Measurements from ENCODE around the gene MAP3K3.
A peak's percentile ranks its signal among the peaks of the same experiment; 100 is the strongest.

Gene MAP3K3

DNA sequence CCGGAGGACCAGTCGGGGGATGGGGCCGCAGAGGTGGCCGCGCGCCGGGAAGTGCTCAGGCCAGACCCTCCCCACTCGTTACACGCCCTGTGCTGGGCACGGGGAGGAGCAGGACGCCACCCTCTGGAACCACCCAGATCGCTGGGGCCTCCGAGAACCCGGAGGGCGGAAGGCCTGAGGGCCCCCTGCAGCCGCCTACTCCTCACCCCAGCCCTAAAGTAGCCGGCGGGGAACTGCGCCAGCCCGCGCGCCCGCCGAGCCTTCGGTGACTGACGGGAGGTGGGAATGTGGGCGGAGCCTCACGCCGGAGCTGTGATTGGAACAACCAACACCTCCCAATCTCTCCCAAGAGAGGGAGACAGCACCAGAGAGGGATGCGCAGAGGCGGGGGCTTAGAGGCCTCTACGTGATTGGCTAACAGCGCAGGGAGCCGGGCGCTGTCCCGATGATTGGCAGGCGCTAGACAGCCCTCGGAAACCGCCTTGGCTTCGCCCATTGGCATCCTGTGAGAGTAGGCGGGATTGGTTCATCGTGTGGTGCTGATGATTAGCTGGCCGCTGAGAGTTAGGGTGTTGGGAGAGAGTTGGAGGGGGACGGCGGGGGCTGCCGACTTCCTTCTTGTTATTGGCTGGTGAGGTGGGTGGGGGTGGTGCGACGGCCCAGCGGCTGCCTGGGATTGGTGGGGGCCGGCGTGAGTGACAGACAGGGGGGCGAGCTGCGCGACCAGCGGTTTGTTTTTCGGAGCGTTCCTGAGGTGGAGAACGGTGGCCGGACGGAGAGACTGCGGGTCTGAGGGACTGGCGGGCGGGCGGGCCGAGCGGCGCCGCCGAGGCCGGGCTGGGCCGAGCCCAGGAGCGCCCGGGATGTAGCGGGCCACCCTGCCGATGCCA is at the start of gene MAP3K3:
MAP3K3 (plus strand) TSS at position 734 of the 890 bp plus-strand sequence. CDS start 343 bp downstream, outside the sequence.
- DNase-seq, result peak; percentile 100

DNA sequence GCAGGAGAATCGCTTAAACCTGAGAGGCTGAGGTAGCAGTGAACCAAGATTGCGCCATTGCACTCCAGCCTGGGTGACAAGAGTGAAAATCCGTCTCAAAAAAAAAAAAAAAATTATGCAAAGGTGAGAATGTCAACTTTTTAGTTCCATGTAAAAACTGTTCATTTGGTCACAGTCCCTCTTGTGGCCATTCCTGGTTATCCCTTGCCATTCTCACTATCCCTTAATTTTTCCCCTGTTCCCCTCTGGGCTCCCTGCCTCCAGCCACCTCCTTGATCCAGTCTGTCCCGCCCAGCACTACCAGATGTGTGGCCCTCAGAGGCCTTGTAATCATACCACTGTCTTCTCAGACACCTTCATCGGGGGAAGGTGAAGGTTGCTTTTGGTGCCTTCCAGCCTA is 48.6 kb upstream of the MAP3K3 start:
- DNase-seq, result no peak

DNA sequence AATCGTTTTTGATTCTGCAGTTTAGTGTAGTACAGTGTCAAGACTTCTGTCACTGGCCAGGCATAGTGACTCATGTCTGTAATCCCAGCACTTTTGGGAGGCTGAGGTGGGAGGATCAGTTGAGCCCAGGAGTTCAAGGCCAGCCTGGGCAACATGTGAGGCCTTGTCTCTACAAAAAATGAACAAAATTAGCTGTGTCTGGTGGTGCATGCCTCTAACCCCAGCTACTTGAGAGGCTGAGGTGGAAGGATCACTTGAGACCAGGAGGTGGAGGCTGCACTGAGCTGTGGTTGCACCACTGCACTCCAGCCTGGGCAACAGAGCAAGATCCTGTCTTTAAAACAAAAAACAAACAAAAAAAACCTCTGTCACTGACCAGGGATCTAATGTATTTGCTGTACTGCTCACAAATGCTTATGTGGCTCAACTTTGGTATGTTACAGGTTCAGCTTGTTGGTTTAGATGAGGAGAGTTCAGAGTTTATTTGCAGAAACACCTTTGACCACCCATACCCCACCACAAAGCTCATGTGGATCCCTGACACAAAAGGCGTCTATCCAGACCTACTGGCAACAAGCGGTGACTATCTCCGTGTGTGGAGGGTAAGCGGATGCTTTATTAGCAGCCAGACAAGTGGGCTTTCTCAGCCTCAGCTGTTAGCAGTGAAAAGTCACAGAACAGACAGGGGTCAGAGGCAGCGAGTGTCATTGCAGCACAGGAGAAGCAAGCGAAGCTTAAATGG is 44.0 kb upstream of the MAP3K3 start:
- no peak for DNase-seq

DNA sequence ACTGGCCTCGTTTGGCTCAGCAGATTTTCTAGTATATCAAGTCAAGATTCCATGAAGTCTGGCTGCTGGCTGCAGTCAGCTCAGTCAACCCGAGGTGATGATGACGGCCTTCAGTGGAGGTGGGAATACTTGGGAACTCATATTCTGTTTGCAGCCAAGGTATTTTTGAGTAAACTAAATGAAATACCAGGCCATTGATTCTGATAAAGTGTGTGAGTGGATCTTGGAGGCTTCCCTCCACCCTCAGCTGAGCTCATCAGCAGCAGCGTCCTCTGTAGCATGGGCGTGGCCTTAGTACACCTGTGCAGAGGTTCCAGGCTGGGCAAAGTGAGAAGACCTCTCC is 43.5 kb upstream of the MAP3K3 start:
- DNase-seq, result no peak

DNA sequence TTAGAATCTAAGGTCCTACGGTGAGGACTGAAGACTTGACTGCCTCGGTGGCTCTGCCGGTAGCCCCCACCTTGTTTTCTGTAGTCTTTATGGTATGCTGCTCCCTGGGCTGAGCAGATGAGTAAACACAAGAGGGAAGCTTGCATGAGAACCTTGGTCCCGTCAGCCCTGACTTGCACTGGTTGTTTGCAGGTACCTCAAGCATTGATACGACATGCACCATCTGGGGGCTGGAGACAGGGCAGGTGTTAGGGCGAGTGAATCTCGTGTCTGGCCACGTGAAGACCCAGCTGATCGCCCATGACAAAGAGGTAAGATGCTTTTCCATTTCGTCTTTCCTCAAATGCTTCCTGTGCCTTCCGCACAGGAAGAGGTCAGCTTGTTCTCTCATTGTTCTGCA is 42.6 kb upstream of the MAP3K3 start:
- DNase-seq, result no peak

DNA sequence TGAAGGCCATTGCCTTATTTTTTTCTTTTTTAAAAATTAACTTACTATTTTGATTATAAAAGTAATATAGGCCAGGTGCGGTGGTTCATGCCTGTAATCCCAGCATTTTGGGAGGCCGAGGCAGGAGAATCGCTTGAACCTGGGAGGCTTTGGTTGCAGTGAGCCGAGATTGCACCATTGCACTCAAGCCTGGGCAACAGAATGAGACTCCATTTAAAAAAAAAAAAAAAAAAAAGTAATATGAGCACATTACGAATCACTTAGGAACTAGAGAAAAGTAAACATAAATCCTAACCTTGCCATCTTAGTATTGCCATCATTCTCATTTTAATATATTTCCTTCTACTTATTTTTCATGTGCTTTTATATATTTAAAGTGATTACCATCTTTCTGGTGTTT is 34.4 kb upstream of the MAP3K3 start:
- no peak for DNase-seq

DNA sequence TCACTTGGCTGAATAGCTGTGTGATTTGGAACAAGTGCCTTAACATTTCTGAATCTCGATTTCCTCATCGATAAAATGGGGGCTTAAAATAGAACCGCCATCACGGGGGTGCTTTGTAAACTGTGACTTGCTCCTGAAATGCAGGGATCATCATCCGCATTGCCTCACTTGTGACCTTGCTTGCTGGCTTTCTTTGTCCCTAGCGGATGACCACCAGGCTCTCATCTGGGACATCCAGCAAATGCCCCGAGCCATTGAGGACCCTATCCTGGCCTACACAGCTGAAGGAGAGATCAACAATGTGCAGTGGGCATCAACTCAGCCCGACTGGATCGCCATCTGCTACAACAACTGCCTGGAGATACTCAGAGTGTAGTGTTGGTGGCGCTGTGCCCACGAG is 33.4 kb upstream of the MAP3K3 start:
- no peak for DNase-seq

DNA sequence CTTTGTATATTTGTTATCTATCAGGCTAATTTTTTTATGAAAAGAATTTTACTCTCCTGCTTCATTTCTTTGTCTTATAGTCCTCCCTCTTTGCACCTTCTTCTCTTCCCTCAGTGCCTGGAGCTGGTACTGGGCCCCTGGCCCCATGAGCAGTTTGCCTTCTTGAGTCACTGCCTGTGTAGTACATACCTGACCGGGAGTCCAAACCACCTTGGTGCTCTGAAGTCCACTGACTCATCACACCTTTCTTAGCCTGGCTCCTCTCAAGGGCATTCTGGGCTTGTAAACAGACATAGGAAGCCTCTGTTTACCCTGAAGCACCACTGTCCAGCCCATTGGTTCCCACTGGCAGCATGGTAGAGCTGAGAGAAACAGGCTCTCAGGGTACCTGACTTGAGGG is 32.6 kb upstream of the MAP3K3 start:
- no peak for DNase-seq

DNA sequence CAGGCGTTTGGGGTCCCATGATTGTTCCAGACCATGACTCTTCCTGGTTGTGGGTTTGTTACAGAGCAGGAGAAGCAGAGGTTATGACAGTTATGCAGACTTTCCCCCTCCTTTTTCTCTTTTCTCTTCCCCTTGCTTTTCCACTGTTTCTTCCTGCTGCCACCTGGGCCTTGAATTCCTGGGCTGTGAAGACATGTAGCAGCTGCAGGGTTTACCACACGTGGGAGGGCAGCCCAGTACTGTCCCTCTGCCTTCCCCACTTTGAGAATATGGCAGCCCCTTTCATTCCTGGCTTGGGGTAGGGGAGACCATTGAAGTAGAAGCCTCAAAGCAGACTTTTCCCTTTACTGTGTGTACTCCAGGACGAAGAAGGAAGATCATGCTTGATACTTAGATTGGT is 29.4 kb upstream of the MAP3K3 start:
- no peak for DNase-seq

DNA sequence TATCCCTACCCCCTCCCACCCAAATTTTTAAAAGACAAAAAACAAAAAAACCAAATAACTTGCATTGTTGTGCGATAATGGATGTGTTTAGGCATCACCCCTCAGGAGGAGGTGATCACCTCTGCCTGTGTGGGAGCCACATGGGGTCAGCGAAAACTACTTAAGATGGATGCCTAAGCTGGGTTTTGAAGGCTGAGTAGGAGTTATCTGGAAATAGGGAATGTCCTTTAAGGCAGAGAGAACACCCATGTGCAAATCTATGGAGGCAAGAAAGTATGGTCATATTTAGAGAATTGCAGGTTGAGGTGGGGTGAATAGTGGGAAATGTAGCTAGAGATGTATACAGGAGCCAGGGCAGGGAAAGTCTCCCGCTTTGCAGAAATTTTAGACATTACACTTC is 27.1 kb upstream of the MAP3K3 start:
- DNase-seq, result no peak

DNA sequence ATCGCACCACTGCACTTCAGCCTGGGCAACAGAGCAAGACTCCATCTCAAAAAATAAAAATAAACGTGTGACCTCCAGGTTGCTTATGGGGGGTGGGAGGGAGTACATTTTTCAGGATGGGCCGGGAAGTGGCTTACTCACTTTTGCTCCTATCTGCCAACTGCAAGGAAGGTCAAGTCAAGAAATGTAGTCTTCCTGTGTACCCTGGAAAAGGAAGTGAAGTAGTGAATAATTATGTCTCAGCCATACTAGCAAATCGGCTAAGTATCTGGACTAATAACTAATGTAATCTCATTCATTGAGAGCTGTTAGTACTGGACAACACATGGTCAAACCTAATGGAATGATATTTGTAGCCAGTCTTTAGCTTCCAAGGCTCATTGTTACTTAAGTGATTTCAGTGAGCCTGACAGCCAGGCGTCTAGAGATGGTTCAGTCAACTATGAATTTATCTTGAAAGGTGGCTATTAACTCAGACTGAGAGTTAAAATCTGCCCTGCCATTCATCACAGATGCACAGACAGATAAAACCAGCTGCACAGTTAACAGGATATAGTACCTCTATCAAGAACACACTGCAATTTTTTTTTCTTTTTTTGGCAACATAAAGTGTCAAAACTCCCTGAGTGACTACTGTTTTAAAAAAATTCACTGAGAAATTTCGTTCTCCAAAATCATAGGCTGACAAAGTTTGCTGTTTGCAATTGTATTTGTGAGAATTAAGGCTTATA is 25.2 kb upstream of the MAP3K3 start:
- DNase-seq, result no peak

DNA sequence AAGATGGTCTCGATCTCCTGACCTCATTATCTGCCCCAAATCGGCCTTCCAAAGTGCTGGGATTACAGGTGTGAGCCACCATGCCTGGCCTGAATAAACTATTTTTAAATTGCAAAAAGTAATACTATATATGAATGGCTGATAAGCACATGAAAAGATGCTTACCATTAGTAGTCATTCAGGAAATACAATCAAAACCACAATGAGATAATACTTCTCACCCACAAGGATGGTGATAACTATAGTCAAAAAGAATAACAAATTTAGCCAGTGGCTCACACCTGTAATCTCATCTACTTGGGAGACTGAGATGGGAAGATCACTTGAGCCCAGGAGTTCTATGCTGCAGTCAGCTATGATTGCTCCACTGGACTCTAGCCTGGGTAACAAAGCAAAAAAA is 23.9 kb upstream of the MAP3K3 start:
- no peak for DNase-seq

DNA sequence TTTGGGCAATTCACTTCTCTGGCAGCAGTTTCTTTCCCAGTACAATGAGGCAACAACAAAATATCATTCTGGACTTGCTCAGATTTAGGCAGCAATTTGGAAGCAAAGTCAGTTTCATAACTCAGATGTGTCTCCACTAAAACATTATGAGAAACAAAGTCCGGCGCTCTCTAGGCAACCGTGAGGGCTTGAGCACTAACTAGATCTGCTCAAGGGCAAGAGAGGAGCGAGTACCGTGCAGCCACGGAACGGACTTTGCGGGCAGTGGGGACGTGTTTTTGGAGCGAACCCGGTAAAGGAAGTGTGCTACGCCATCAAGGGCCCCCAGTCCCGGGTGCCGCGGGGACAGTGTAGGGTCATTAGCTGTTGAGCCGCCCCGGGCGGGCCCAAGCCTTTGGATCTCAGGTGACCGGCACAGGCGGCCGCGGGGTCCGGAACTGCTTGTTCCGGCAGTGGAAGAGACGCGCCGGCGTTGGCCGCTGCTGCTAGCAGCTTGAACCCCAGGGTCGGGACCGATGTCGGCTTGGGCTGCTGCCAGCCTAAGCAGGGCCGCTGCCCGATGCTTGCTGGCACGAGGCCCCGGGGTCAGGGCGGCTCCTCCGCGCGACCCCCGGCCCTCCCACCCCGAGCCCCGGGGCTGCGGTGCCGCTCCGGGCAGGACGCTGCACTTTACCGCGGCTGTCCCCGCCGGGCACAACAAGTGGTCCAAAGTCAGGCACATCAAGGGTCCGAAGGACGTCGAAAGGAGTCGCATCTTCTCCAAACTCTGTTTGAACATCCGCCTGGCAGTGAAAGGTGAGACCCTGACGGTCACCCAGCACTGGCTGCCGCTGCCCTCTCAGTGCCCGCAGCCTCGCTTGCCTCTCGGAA is 21.4 kb upstream of the MAP3K3 start, which contains the start of gene TACO1:
TACO1 (plus strand) TSS at position 327 of the 870 bp plus-strand sequence; CDS start at position 516, 189 bp downstream.
- peak; percentile 86 for DNase-seq

DNA sequence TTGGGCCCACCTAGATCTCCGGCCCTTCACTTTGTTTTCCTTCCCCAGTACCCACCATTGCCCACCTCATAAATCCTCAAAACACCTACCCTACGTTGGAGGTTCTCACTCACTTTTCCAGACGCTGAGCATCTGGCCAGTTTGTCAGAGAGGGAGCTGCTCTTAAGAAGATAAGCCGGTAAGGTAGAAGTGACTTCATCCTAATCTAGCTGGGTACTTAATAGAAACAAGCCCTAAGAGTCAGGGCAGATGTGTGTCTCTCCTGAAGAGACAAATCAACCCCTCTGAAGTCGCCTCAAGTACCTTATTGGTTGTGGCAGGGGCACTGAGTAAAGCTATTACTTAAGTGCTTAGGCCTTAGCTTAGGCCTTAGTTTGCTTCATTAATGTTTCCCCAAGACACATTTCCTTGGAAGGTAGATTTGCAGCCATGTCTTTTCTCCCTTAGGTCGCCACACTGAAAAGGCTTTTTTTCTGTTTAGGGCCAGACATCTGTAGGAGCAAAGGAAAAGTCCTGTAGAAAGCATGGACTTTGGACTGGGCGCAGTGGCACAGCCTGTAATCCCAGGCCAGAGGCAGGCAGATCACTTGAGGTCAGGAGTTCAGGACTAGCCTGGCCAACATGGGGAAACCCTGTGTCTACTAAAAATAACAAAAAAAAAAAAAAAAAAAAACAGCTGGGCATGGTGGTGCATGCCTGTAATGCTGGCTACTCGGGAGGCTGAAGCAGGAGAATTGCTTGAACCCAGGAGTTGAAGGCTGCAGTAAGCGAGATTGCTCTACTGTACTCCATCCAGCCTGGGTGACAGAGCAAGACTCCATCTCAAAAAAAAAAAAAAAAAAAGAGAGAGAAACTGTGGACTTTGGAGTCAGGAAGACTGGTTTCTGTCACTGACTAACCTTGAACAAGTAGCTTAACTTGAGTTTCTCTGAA is 20.5 kb upstream of the MAP3K3 start:
- DNase-seq, result no peak

DNA sequence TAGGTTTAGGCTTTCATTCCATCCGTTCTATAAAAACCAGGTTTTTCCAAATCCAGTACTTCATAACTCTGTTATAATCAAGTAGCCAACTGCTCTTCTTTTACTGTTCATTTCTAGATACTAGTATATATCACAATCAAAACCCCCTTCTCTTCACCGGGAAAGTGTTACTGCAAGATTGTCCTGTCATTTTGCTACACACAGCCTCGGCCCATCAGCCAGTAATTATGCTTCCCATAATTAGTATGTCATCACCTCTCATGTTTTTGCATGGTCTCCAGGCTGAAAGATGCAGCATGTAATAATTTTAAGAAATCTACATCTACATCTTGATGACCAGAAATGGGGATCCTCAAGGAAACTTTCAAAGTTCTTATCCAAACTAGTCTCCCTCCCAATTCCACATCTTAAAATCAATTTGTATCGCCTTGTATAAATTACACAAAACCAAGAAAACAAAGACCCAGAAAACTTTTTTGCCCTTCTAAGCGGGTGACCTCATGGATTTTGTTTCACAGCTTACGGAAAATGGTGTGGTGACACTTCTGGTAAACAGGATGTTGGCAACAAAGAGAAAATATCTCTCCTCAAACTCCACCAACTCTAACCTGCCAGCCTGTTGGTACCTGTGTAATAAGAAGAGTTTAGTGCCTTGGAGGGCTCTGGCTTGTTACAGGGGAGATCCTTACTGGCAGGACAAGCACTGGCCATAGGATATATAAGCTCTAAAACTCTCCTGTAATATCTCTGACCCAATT is 12.2 kb upstream of the MAP3K3 start:
- DNase-seq, result no peak

DNA sequence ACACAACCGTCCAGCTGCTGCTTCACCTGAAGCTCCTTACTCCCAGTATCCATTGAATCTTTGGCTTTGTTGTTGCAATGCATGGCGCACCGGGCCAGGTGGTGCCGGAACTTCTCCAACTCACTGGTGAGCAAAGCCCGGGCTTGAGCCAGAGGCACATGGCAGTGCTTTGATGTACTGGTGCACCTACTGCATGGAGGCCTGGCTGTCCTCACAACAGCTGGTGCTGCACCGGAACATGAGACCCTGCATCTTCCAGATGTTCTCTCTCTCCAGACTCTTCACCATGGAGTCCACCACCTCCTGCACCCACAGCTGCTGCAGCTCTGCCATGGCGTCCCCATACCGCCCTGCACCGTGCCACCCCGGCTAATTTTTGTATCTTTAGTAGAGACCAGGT is 11.4 kb upstream of the MAP3K3 start:
- DNase-seq, result no peak

DNA sequence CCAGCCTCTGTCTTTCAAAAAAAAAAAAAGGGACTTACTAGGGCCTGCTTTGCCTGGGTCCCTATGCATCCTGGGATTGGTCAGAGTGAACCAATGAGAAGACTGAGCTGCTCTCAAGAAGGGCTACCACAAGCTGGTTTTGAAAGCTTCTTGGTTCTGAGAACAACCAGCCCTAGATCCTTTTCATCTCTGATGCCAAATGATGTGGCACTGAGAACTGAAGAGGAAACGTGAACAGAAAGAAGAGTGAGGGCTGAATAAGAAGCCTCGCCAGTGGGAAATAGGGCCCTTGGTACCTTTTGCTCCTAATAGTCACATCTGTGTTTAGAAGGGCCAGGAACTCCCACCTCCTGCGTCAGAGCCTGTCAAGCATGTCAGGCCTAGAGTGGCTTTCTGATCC is 10.9 kb upstream of the MAP3K3 start:
- no peak for DNase-seq

DNA sequence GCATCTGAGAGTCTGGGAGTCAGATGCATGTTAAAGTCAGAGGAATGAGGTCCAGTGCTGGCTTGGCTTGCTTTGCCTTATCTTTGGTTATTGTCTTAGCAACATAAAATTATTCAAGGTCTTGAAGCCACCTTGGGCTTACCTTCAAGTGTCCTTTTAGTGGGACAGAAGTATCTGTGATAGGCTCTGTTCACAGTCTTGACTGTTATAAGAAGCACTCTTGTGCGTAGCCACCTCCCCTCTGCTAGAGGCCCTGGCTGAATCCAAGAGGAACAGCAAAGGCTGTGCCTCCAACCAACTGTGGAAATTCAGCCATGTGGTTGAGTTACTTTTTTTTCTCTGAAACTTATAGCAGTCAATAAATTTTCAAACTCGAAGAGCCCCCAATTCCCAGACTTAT is 8.6 kb upstream of the MAP3K3 start:
- DNase-seq, result no peak

DNA sequence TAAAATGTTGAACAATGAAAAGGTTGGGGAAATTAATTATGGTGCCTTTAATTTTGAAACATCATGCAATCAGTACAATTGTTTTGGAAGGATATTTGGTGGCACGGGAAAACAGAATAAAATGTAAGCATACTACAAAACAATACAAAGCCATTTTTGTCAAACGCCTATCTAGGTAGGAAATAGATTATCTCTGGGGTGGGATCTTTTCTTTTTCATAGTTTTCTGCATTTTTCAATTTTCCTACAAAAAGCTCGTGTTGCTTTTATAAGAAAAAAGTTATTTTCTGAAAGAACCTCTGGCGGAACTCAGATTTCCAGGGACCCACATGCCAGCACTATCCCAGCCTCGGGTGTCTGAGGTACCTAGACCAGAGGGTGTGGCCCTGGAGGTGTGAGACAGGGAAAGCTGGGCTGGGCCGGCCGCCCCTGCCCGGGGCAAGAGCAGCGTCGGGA is 961 bp upstream of the MAP3K3 start:
- DNase-seq, result no peak

DNA sequence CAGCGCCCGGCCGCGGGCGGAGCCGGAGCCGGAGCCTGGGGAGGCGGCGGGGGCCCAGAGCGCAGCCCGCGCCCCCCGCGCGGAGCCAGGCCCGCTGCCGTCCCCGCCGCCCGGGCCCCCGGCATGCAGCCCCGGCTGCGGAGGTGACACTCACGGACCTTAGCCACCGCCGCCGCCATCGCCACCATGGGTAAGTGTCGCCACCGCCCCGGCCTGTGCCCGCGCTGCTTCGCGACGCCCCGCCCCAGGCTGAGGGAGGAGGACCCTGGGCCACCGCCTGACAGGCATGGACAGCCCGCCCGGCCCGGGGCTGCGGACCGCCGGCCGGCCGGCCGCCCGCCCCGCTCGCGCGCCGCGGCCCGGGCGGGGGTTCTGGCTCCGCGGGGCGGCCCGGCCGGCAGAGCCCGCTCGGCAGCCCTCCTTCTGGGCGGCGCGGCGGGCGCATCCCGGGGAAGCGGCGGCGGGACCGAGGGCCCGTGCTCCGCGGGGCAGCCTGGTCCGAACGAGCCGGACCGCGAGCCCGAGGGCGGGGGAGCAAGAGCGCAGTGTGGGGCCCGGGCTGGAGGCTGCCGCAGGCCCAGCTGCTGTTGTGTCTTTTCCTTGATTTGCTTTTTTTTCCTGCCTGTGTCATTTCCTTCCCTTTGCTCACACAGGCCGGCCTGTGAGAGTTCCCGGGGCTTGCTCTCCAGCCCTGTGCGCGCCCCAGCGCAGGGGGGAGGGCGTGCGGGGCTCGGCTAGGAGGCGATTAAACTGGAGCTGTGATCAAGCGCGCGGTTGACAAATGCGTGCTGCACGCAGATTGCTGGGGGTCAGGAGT is 565 bp downstream of the MAP3K3 start:
- DNase-seq, result peak; percentile 81

Measured in suppressor macrophage treated with lipopolysaccharide for 4 hours (primary cell).